CD14-positive monocyte (primary cell): ENCODE measurements around the gene ARNT2. TPM values are rescaled to one million over a fixed set of nuclear protein-coding genes. Genes with fewer than 3 reads are reported as not detected.

Source experiments
- DNase-seq, 3 donors: peaks; one replicate each; pipeline ENCODE4 v3.0.0-alpha.2; 2011 to 2022
- H2AFZ ChIP-seq: 2 replicates; pipeline ENCODE4 v1.6.0; 2012; ENCODE audit warnings: mild to moderate bottlenecking, low read depth, low read length, inconsistent platforms; ENCODE audit not compliant: insufficient read depth, poor library complexity, severe bottlenecking
- H3K27ac ChIP-seq, 2 donors: 1 replicate in 1 of 2; 2 replicates in 1 of 2; pipeline ENCODE4 v1.5.1; 2012 to 2013; ENCODE audit warnings: low read length in 2 of 2, control low read depth in 1 of 2, inconsistent platforms in 1 of 2, low read depth in 1 of 2, mild to moderate bottlenecking in 1 of 2
- H3K27me3 ChIP-seq, 2 donors: one replicate each; pipeline versions ENCODE4 v1.6.0 to v1.6.1; 2011 to 2013; ENCODE audit warnings: low read length in 2 of 2; ENCODE audit not compliant: control insufficient read depth in 2 of 2, insufficient read depth in 2 of 2
- H3K36me3 ChIP-seq, 2 donors: replicated peaks in 1 of 2; 1 replicate in 1 of 2; 2 replicates in 1 of 2; pipeline versions ENCODE4 v1.5.1 to v1.6.1; 2012 to 2013; ENCODE audit warnings: low read length in 2 of 2, control low read depth in 1 of 2, inconsistent platforms in 1 of 2, mild to moderate bottlenecking in 1 of 2; ENCODE audit not compliant: insufficient read depth in 2 of 2, control insufficient read depth in 1 of 2
- H3K4me1 ChIP-seq, 2 donors: 1 replicate in 1 of 2; 2 replicates in 1 of 2; pipeline versions ENCODE4 v1.5.1 to v1.6.1; 2012 to 2013; ENCODE audit warnings: low read length in 2 of 2, control low read depth in 1 of 2, inconsistent platforms in 1 of 2, mild to moderate bottlenecking in 1 of 2, moderate library complexity in 1 of 2; ENCODE audit not compliant: insufficient read depth in 2 of 2, control insufficient read depth in 1 of 2
- H3K4me2 ChIP-seq: replicated peaks from 2 replicates; pipeline ENCODE3; 2012; ENCODE audit warnings: low read length, moderate library complexity, mild to moderate bottlenecking; ENCODE audit not compliant: poor library complexity, severe bottlenecking; ENCODE audit errors: extremely low read depth
- H3K4me3 ChIP-seq, 3 experiments: fragments of 200-600 bp in 1 of 3; sonication (generic) in 1 of 3; replicated peaks in 1 of 3; 1 replicate in 2 of 3; 2 replicates in 1 of 3; pipeline ENCODE4 v1.5.1; 2011 to 2013; ENCODE audit warnings: low read length in 3 of 3, mild to moderate bottlenecking in 3 of 3, control low read depth in 2 of 3, low read depth in 2 of 3, inconsistent platforms in 1 of 3, moderate library complexity in 1 of 3
- H3K79me2 ChIP-seq: 2 replicates; pipeline ENCODE4 v1.6.0; 2012; ENCODE audit warnings: mild to moderate bottlenecking, control low read depth, inconsistent platforms, low read length, moderate library complexity; ENCODE audit not compliant: insufficient read depth
- H3K9ac ChIP-seq: 2 replicates; pipeline ENCODE4 v1.6.0; 2017; ENCODE audit warnings: low read length, mild to moderate bottlenecking; ENCODE audit not compliant: insufficient read depth, poor library complexity, severe bottlenecking
- H3K9me3 ChIP-seq, 2 donors: replicated peaks in 1 of 2; 1 replicate in 1 of 2; 2 replicates in 1 of 2; pipeline versions ENCODE4 v1.5.1 to v1.6.1; 2012 to 2013; ENCODE audit warnings: low read length in 2 of 2, control low read depth in 1 of 2; ENCODE audit not compliant: control insufficient read depth in 1 of 2, insufficient read depth in 1 of 2
- H4K20me1 ChIP-seq: 2 replicates; pipeline ENCODE4 v1.6.0; 2012; ENCODE audit warnings: mild to moderate bottlenecking, low read length, control low read depth, moderate library complexity; ENCODE audit not compliant: insufficient read depth
- H3K27ac Mint-ChIP-seq, 7 donors: one replicate each; pipeline ENCODE4 v1.8.0; 2020; ENCODE audit warnings: mild to moderate bottlenecking in 7 of 7, mixed read lengths in 7 of 7, moderate library complexity in 6 of 7, inconsistent platforms in 2 of 7
- H3K27me3 Mint-ChIP-seq, 3 donors: one replicate each; pipeline ENCODE4 v1.8.0; 2021 to 2022; ENCODE audit warnings: low read depth in 3 of 3, mild to moderate bottlenecking in 3 of 3, mixed read lengths in 3 of 3, moderate library complexity in 3 of 3, inconsistent platforms in 1 of 3
- H3K36me3 Mint-ChIP-seq, 2 donors: one replicate each; pipeline ENCODE4 v1.8.0; 2020; ENCODE audit warnings: mixed read lengths in 2 of 2, inconsistent platforms in 1 of 2, mild to moderate bottlenecking in 1 of 2
- H3K4me1 Mint-ChIP-seq: one replicate; pipeline ENCODE4 v1.8.0; 2020; ENCODE audit warnings: mild to moderate bottlenecking, mixed read lengths
- H3K4me3 Mint-ChIP-seq, 2 donors: one replicate each; pipeline ENCODE4 v1.8.0; 2020; ENCODE audit warnings: mild to moderate bottlenecking in 2 of 2, mixed read lengths in 2 of 2, moderate library complexity in 1 of 2
- H3K9me3 Mint-ChIP-seq, 7 donors: one replicate each; pipeline ENCODE4 v1.8.0; 2020 to 2022; ENCODE audit warnings: mixed read lengths in 7 of 7, mild to moderate bottlenecking in 6 of 7, moderate library complexity in 6 of 7, inconsistent platforms in 2 of 7
- CTCF ChIP-seq: fragments of 200-600 bp; IDR thresholded peaks from one replicate; pipeline ENCODE4 v1.8.0; 2022; ENCODE audit warnings: antibody characterized with exemption, mild to moderate bottlenecking
- WGBS: methylation state at CpG from one replicate; pipeline ENCODE4 v1.1.5; 2013; ENCODE audit warnings: missing lambda C conversion rate; ENCODE audit not compliant: insufficient coverage; 5-methylcytosine and 5-hydroxymethylcytosine counted together
- intact Hi-C, 2 donors: fragments of 100-400 bp; cut with micrococcal nuclease; formaldehyde crosslinking; loops; one replicate each; pipeline versions ENCODE4 v1.15.0 to v1.15.1; 2023
- polyA plus RNA-seq, 3 donors: library from polyadenylated mRNA; depleted of rRNA in 1 of 3; unstranded in 2 of 3; stranded (reverse) in 1 of 3; fragments of 300-500 nt in 2 of 3; fragments of >200 nt in 1 of 3; fragmentation: Illumina TruSeq in 2 of 3; gene quantifications; 1 replicate in 2 of 3; 2 replicates in 1 of 3; pipeline ENCODE4 v1.2.3, GENCODE V29; 2012 to 2021

Gene ARNT2
- polyA plus RNA-seq, 3 donors = not detected

GRCh38 chr15:80423215-80423614 is 19.0 kb downstream of the ARNT2 start:
- Histone ChIP-seq H3K4me1 (no peaks in the 10 kb centered on the region), H3K79me2 (no peaks in the 10 kb centered on the region), H3K4me3 (no peak overlapping the region), H3K36me3 (no peaks in the 10 kb centered on the region), H4K20me1 (no peaks in the 10 kb centered on the region), H3K27ac (no peak overlapping the region), H2AFZ (no peak overlapping the region), H3K9ac (no peak overlapping the region), H3K27me3 (no peaks in the 10 kb centered on the region), H3K9me3 (no peaks in the 10 kb centered on the region), H3K4me2 (no peak overlapping the region)
- no peak for TF ChIP-seq CTCF
- H3K27ac Mint-ChIP-seq = no peak overlapping the region
- no peak for DNase-seq
- peaks cover 6 to 8% (median 7%) of the 10 kb centered on the region in 3 donors for H3K27me3 Mint-ChIP-seq
- WGBS = 93% methylated on average over 3 of the region's 4 CpGs
- intact Hi-C loops = no loop called here
- H3K4me1 Mint-ChIP-seq = no peaks in the 10 kb centered on the region
- no peak overlapping the region for H3K4me3 Mint-ChIP-seq
- H3K36me3 Mint-ChIP-seq = no peaks in the 10 kb centered on the region
- no peaks in the 10 kb centered on the region for H3K9me3 Mint-ChIP-seq

- 100% methylated on average over 2 of the region's 2 CpGs for WGBS
- intact Hi-C loops = no loop called here
- Histone ChIP-seq H3K27me3 (no peaks in the 10 kb centered on the region), H3K4me1 (no peaks in the 10 kb centered on the region), H3K4me3 (no peak overlapping the region), H3K4me2 (no peak overlapping the region), H3K9ac (no peak overlapping the region), H3K79me2 (no peaks in the 10 kb centered on the region), H4K20me1 (no peaks in the 10 kb centered on the region), H3K9me3 (no peaks in the 10 kb centered on the region), H3K36me3 (no peaks in the 10 kb centered on the region), H3K27ac (no peak overlapping the region), H2AFZ (no peak overlapping the region)
- no peak overlapping the region for H3K27ac Mint-ChIP-seq
- TF ChIP-seq CTCF = no peak
- H3K9me3 Mint-ChIP-seq = no peaks in the 10 kb centered on the region
- no peaks in the 10 kb centered on the region for H3K36me3 Mint-ChIP-seq
- DNase-seq = no peak
- H3K4me3 Mint-ChIP-seq = no peak overlapping the region
- H3K4me1 Mint-ChIP-seq = no peaks in the 10 kb centered on the region
- H3K27me3 Mint-ChIP-seq = peaks cover 3 to 7% (median 5%) of the 10 kb centered on the region in 3 donors
Observed at GRCh38 chr15:80424381-80424780, 20.2 kb downstream of the ARNT2 start.
